Endometrial microvascular endothelial cells (primary cell): Measurements from ENCODE around the gene EML6. TPM values are rescaled to one million over a fixed set of nuclear protein-coding genes. Genes with fewer than 3 reads are reported as not detected.

Experiments
- in situ Hi-C: cut with HindIII; loops from 2 replicates; pipeline ENCODE4 v1.10.0; 2017; ENCODE audit warnings: low sequenced_read_pairs, low pct_unique_long_range_greater_than_20kb; ENCODE audit errors: inconsistent ontology term
- total RNA-seq: library from RNA; depleted of rRNA; stranded (reverse); fragments of >200 nt; gene quantifications from one replicate; pipeline ENCODE4 v1.2.3, GENCODE V29; 2015; ENCODE audit errors: inconsistent ontology term

Gene EML6
- total RNA-seq, 1 donor from 2014 or later, result 1.7 TPM

DNA sequence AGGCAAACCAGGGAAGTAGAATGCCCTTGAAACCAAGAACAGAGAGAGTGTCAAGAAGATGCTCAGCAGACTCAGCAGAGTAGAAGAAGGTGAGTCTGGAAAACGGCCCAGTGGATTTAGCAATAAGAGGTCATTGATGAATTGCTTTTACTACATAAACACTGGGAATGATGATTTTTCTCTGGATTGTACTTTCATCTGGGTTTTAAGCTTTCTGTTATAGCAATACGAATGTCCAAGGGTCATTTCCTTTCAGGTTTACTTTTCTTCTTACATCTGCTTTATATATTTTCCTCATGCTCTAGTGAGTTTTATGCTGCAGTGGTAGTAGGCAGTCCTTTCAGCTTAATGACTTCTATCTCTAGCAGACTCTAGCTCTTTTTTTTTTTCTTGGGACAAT is 16.9 kb downstream of the EML6 start:
- in situ Hi-C loops, result no loop called here

DNA sequence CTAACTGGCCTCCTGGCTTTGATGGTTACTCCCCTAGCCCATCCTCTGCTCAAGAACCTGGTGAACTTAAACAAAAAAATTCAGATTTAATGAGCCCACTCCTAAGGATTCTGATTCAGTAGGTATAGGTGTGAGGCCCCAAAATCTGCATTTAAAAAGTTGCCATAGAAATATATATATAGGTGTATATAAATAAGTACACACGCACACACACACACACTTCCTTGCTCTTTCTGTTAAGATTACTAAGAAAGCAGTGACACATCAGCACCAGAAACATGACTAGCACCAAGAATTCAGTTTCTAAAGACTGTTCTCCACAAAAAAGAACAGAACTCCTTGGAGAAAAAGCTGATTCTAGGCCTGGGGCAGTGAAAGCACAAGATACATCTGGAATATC is 17.8 kb downstream of the EML6 start:
- in situ Hi-C loops, result no loop called here

DNA sequence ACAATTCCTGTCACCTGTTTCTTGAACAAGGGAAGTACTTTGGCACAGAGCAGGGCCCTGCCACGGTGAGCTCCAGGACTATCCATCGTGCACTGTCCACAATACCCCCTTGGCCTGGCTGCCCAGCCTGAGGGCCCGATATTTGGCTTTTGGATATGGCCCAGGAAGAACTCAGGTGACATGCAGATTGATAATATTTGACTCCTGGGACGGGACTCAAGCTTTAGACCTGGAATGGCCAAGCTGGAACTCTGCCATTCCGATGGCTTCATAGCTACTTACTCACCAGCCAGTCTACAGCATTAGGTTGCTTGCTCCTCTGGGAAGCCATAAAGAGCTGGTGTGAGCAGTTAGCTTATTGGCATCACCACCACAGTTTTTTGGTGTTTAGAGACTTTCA is 26.6 kb downstream of the EML6 start:
- in situ Hi-C loops, result no loop called here

DNA sequence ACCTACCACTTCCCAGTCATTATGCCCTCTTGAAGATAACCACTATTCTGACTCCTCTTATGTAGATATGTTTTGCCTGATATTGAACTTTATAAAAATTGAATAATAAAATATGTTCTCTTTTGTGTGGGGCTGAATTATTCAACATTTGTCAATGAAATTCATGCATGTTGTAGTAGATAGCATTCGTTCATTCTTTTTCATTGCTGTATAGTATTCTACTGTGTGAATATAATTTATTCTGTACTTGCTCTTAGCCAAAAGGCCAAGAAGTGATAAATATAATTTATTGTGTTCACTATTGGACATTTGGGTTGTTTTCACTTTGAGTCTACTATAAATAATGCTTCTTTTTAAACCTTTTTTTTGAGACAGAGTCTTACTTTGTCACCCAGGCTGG is 29.0 kb downstream of the EML6 start:
- in situ Hi-C loops, result no loop called here

DNA sequence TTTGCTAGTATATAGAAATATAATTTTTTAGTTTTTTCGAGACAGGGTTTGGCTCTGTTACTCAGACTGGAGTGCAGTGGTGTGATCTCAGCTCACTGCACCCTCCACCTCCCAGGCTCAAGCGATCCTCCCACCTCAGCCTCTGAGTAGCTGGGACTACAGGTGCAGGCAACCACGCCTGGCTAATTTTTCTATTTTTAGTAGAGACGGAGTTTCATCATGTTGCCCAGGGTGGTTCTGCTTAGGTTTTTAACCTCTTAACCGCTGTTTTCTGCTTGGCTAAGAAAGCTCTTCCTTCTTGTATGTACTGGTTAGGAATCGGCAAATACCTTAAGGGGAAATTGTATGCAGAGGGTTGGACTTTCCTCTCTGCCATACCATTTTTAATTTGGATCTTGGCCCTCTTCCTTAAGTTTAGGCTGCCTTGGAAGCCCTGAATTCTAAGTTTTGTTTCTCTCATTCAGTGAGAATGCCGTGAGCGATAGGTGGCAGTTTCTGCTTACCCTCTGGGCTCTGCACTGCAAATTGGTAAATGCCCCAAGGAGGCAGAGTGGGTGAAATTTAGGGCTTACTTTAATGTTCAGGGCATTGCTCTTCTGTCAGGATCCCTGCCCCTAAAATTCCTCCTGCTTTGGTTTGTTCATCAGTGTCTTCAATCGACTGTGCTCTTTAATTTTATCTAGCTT is 32.3 kb downstream of the EML6 start:
- in situ Hi-C loops, result no loop called here

DNA sequence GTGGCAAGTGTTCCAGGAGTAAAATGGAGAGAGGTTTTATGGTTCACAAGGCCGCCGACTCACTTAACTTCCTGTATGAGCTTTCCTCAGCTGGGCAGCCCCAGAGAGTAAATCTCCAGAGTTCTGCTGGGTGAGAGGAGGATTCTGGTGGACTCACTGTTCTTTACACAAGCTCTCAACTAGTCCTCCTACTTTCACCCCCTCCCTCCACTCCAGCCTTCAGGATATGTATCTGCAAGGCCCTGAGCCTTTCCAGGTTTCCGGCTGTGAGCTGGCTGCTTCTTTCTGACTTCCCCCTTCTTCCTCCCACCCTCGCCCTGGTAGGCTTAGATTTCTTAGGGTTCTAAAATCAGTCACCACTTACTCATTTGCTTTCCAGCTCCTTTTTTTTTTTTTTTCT is 34.0 kb downstream of the EML6 start:
- in situ Hi-C loops, result no loop called here

DNA sequence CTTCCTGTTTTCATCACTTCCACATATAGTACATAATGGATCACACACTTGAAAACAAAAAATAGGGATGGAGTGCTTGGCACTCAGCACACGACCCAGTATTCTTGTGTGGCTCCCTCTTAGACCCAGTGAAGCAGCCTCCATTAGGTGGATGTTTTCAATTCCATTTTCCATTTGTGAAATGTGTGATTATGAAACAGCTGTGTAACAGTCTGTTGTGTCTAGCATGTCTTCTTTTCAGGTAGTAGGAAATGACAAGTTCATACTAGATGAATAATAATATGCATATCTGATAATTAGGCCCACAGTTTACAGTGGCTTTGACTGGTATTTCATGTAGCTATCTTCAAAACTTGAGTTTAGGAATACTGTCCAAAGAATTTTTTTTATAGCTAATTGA is 35.5 kb downstream of the EML6 start:
- in situ Hi-C loops, result no loop called here

DNA sequence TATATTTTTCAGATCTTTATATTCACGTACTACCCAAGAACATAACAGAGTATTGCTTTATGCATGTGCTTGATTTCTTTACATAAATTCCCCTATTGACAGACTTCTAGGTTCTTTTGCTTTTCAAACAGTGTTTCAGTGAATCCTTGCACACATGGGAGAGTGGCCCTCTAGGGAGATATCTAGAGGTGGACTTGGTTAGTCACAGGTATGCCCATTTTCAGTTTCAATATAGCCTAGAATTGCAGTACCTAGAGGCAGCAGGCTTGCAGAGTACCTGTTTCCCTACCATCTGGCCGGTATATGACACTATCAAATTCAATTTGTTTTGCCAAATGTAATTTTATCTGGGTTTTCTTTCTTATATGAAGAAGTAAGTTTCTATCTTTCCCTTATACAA is 36.8 kb downstream of the EML6 start:
- in situ Hi-C loops, result no loop called here

DNA sequence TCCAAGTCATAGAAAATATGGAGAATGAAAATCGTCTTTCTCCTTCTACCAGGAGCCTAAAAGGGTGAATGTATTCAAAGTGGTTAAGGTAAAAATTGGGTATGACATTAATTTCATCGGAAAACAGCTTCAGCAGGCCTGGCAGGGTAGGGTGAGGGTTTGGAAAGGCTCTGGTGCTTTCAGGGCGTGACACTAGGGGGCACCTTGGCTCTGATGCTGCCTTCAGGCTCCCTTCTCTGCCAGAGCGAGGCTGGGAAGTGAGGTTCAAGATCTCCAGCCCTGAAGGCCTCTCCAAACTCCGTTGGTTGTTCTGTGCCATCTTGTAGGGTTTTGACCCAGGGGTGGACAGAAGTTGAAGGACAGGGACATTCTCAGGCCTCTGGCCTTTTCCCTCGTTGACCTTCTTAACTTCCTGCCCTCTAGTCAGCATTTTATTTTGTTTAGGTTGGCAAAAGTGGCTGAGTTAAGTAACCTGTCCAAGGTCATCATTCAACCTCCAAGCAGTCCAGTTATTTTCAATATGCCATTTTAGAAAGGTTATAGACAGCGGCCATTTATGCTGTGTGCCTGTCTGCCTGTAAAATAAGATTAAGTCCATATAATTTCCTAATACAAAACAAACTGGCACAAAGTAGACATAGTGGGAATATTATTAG is 40.3 kb downstream of the EML6 start:
- in situ Hi-C loops, result no loop called here

DNA sequence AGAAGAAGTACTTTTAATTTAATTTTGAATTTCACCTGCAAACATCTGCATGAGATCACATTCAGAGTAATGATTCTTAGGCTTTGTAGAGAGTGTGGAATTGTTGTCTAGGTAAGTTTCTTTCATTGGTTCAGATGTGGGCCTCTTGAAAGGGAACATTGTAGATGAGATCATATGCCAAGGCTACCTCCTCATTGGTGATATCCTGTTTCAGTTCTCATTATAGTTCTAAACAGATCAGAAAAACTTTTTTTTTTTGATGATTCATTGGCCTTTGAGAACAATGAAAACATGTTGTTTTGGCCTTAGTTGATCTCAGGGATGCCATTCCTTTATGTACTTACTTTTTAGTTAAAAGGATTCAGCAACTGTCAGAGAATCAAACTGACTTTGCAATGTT is 44.5 kb downstream of the EML6 start:
- in situ Hi-C loops, result no loop called here

DNA sequence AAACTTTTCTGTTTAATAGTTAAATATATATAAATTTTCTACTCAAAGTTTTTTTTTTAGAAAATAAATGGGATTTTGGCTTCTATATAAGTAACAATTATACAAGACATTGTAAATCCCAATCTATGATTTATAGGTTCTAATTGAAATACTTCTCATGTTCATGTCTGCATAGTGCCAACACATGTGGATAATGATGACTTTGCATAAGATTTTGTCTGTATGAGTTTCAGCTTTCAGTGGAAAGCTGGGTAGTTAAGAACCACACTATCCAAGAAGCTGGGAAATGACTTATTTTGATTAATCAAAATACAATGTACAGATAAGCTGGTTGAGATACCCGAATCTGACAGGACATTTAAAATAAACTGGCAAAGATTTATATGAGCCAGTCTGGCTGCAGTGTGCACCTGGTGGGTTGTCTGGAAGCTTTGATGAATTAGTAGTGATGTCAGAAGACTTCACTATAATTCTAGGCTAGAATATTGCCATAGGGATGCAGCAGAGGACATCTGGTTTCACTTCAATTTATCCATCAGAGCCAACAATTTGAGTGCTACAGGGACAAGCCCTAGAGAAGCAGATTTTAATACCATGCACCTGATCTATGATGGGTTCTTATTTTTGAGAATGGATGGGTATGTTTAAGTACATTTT is 45.4 kb downstream of the EML6 start:
- in situ Hi-C loops, result no loop called here

DNA sequence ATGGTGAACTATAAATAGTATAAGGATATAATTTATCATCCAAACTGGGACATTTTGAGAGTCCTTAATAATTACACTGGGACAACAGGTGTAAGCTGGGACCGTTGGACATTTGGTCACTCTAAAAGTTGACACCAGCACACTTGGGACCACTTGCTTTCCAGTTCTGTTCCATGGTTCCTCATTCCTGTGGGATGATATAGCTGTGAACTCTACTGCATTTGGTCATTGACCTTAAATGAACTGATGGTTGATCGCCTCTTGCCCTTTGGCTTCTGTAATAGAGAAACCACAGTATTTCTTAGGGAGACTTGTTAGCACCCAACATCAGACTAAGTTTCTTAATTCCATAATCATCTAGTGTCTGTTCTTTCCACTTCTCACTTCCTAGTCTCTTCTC is 46.7 kb downstream of the EML6 start:
- in situ Hi-C loops, result no loop called here

DNA sequence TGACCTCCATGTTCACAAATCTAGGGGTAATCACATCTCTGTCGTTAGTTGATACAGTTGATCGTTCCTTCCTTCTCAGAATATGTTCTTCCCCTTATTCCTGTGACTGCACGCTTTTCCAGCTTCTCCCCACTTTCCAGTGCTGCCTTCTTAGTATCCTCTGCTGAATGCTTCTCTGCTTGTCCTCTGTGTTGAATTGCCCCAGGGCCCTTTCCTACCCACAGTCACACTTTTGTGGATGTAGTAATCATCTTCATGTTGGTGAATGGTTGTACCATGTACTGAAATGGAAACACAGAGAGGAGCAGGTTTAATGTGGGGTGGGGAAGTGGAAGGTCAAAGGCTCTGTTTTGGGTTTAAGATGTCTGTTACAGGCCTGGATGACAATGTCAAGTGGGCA is 47.2 kb downstream of the EML6 start:
- in situ Hi-C loops, result no loop called here

DNA sequence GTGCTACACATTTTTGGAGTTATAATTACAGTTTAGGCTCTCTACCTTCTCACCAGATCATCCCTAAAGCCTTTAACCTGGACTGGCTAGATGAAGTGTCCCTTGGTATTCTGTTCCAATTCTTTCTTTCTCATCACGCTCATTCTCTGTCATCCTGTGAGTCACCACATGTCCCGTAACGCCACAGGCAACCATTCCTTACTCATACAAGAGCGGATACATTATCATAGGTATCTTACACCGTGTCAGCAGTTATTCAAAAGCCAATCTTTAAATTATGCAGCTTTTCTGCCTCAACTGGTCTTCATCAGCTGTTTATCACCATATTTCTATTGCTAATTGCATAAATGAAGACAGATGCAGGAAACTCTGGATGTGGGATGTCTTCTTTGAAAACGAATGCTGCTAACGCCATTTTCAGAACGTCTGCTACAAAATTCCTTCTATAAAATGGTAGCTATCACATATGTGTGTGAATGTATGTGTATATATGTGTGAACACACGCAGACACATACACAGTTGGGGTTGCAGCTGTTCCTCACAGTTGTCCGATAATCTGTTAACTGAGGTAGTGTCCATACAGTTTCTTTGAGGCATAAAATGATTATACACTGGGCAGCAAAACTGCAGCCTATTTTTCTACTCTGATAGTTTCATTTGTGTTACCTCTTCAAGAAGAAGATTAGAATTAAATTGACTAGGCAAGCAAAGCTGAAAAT is 47.9 kb downstream of the EML6 start:
- in situ Hi-C loops, result no loop called here

DNA sequence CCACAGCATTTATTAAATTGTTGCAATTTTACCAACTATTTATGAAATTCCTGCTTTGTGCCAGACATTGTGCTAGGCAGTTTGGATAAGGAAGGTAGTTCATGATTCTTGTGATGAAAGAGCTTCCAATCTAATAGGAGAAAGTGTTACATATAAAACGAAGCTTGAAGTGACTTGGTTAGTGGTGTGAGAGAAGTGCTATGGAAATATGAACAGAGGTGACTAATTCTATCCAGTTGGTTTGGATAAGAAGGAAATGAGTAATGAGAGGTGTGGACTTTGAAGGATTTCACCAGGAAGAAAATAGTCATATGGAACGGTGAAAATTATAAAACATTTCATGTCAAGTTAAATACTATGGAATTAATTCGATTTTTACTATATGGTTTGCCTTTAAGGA is 48.6 kb downstream of the EML6 start:
- in situ Hi-C loops, result no loop called here

DNA sequence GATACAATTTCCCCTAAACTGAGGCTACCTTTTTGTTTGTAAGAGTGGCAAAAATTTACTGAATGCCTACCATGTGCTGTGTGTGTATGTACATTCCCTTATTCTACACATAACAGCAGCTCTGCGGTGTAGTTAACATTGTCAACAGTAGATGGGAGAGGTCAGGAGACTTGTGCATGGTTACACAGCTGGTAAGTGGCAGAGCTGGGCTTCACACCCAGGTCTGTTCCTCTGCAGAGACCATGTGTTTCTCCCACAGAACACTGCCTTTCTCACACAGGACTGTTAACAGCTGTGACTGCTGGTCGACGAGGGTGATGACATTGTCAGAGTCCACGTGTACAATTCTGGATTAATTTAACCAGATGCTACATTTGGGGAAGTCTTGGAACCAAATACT is 49.1 kb downstream of the EML6 start:
- in situ Hi-C loops, result no loop called here

DNA sequence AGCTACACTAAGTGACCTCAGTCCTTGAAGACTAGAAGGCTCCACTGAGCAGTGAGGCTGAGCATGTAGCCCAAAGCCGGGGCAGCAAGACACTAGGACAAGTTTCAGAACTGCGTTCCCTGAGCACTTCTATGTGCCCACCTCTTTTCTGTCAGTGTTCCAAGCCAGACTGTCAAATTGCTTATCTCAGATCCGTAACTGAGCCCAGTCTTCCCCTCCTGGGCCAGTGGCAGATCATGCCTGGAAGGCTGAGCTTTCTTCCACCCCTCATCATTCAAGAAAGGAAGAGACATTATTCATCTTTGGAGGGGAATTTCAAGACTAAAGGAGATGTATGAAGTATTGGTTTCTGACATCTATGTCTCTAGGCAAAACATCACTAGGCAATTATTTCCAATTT is 49.8 kb downstream of the EML6 start:
- in situ Hi-C loops, result no loop called here

DNA sequence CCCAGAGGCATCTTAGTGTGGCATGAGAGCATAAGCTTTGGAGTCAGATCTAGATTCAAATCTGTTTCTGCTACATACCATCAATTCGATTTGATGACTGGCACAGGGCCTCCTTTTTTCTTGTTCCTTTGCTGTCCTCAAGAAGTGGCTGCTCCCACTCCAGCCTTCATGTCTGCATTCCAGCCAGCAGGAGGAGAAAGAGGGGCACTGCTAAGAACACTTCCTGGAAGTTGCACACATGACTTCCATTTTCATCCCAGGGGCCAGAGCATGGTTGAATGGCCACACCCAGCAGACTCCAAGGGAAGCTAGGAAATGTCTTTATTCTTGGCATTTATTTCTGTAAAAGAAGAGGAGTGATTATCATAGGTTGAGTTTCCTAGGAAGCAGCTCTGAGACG is 50.4 kb downstream of the EML6 start:
- in situ Hi-C loops, result no loop called here

DNA sequence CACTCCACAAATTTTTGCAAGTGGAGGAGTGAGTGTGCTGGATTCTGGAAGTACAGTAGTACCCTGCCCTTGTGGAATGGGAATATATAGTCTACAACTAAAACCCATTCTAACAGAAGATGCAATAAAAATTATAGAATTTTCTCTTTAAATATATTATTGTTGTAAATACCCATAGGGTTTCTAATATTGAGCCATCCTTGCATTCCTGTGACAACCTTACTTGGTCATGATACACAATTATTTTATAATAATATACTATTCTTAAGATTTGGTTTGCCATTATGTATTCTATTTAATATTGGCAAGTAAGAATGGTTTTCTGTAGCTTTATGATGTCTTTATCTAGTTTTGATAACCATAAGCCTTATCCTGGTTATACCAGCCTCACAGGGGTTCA is 52.2 kb downstream of the EML6 start:
- in situ Hi-C loops, result no loop called here

DNA sequence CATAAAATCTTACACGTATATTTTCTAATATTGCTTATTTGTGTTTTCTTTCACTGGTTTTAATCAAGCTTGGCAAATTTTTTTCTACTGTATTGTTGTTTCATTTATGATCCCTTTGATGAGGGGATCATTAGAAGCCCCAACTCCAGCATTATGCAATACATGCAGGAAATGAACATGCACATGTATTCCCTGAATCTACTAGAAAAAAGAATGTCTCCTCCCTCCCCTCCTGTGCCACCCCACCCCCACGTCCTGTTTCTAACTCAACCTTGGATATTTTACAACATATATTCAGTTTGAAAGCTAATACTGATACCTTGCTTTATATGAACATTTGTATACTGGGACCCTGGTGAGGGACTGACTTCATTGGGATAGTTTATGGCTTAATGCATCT is 53.0 kb downstream of the EML6 start:
- in situ Hi-C loops, result no loop called here
